Activated naive CD4-positive, alpha-beta T cell treated with anti-CD3 and anti-CD28 coated beads, Interleukin-2, amount 50 U/mL, for 16 hours (primary cell): ENCODE results near the gene CLTC.
"Not testable (repeated sequence)": the region's sequence is repeated elsewhere in the genome, so short reads cannot be mapped to it uniquely, and the experiment has no call there.

Experiments
- DNase-seq: peaks from one replicate; pipeline ENCODE4 v3.0.0-alpha.2; 2020

CLTC gene

DNA sequence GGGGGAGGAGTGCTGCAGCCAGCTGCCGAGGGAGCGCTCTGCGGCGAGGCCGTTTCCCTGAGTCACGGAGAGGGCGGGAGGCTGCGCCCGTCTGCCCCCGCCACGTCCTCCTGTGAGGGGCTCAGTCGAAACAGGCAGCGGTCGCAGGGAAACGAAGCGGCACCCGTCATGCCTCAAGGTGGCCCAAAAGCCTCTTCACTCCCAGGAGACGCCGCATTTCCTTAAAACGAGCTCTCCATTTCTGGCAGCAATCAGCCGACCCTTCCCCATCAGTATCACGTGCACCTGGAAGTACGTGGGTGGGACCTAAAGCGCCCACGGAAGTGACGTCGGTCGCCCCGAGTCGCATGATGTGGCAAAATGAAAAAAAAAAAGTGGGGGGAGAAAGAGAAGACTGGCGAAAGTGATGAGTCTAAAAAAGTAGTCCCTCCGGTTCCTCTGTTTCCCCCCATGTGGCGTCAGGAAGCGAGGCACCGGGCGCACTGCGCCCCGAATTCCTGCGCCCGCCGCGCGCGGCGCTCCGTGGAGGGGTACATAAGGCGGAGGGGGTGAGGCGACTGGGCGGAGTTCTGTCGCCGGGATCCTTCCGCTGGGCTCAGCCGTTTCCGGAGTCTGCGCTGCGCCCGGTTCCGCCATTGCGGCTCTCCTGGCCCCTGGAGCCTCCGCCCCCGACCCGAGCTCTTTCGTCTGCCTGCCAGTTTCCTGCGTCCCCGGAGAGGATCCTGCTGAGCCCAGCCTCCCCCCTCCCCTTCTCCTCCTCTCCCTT, at the start of gene CLTC:
Gene CLTC (plus strand): TSS at position 598 of the 766 bp plus-strand sequence. CDS start 237 bp downstream, outside the sequence.
- peak; percentile 94 for DNase-seq

DNA sequence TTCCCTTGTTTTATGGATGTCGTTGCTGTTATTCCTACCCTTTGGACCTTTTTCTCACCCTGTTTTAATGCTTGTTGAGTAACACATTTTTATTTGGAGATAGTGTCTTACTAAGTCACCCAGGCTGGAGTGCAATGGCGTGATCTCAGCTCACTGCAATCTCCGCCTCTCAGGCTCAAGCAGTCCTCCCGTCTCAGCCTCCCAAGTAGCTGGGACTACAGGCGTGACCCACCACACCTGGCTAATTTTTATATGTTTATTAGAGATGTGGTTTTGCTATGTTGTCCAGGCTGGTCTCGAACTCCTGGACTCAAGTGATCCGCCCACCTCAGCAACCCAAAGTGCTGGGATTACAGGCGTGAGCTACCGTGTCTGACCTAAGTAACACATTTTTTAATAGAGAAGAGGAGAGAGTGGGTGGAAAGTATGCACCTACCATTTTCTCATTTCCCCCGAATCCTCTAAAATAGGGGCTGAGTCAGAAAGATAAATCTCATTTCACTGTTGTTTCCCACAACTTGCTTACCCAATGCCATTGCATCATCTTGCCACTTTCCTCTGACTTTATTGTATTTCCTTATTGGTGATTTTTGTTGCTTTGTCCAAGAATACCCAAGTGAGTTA, 47.3 kb upstream of the CLTC start:
- DNase-seq, result no peak

DNA sequence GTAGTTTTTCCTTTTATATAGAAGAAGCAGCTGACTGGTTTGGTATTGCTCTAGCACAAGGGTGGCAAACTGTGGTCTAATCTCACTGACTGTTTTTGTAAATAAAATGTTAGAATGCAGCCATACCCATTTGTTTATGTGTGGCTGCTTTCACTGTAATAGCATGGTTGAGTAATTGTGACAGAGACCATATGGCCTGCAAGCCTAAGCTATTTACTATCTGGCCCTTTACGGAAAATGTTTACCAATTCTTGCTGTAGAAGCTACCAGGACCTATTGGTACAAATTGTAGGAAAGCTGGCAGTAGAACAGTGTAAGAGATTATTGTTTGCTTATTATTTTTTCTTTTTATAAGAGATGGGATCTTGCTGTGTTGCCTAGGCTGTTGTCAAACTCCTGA, 35.5 kb upstream of the CLTC start:
- DNase-seq, result not testable (repeated sequence)

DNA sequence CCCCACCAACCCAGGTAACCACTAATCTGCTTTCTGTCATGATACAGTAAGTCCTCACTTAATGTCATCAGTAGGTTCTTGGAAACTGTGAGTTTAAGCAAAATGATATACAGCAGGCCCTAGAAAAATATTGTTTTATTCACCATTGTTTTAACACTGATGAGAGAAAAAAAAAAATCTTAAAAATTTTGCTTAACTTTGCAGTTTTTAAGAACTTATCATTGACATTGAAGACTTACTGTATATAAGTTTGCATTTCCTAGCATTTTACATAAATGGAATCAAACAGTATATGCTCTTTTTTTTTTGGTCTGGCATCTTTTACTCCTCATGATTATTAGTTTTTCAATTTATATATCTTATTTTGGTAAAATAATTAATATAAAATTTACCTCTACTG, 19.5 kb upstream of the CLTC start:
- no peak for DNase-seq

DNA sequence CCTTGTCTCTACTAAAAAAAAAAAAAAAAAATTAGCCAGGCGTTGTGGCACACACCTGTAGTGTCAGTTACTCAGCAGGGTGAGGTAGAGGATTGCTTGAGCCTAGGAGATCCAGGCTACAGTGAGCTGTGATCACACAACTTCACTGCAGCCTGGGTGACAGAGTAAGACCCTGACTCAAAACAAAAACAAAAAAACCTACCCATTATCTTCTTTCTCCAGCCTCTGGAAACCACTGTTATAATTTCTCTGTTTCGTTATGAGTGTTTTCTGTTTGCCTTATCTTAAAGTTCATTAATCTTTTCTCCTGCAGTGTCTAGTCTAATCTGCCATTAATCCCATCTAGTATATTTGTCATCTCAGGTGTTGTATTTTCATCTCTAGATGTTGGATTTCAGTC, 18.6 kb upstream of the CLTC start:
- no peak for DNase-seq

DNA sequence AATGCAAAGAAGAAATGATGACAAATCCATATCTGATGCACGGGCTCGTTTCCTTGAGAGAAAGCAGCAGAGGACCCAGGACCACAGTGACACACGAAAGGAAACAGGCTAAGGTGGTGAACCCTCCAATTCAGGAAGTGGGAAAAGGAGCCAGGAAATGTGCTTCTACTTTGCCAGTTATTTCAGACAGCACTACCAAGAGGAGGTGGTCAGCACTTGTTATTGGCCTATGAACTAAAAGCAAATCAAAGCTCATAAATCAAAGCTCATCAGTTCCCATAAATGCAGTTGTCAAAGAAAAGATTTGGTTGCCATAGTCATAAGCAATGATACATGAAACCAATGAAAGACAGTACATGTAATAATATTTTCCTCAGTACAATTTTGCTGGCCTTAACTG, 12.6 kb upstream of the CLTC start:
- no peak for DNase-seq

DNA sequence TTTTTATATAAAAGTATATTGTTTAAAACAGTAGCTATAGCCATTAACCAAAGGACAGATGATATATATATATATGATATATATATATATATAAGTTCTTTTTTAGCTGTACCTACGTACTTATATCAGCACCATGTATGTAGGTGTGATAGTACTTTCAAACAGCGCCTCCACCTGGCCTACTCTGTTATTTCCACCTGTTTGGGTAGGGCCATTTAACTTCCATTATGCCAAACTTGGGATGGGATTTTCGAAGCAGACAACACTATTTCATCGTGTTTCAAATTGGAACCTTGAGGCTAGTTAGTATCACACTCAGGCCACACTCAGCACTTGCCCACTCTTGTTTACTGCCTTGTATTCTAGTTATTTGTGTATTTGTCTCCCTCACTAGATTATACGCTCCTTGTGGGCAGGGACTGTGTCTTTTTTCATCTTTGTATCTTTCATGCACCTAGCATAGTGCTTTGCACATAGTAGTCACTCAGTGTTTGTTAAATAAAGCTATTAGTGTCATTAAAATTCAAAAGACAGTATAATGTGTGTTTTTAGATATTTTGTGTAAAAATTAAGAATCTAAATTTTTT, 11.8 kb upstream of the CLTC start:
- peak; percentile 31 for DNase-seq

DNA sequence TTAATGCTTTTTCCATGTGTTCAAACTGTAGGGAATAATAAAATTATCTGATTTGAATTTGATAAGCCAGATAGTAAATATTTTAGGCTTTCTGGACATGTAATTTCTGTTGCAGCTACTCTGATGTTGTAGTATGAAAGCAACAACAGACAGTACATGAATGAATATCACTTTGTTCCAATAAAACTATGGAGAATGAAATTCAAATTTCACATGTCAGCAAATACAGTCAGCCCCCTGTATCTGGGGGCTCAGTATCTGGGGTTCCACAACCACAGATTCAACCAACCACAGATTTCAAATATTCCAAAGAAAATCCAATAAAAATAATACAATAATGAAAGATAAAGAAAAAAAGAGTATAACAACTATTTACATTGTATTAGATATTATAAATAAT, 8.2 kb upstream of the CLTC start:
- DNase-seq, result no peak

DNA sequence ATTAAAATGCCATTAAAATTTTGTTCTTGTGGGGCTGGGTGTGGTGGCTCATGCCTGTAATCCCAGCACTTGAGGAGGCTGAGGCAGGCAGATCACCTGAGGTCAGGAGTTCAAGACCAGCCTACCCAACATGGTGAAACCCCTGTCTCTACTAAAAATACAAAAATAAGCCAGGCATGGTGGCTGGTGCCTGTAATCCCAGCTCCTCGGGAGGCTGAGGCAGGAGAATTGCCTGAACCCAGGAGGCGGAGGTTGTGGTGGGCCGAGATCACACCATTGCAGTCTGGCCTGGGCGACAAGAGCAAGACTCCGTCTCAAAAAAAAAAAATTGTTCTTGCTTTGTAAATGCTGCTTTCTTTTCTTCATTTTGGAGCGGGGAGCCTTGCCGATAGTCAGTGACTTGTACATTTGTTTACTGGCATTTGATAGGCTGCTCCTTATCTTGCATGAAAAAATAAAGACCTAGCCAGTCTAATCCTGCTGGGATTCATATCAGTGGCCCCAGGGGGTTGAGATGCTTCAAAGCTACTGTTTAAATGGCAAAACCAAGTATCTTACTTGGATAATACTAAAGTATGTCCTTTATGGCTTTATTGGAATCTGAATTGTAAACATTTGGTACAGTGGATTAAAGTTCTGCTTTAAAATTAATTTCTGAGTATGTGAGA, 3.3 kb upstream of the CLTC start:
- no peak for DNase-seq

DNA sequence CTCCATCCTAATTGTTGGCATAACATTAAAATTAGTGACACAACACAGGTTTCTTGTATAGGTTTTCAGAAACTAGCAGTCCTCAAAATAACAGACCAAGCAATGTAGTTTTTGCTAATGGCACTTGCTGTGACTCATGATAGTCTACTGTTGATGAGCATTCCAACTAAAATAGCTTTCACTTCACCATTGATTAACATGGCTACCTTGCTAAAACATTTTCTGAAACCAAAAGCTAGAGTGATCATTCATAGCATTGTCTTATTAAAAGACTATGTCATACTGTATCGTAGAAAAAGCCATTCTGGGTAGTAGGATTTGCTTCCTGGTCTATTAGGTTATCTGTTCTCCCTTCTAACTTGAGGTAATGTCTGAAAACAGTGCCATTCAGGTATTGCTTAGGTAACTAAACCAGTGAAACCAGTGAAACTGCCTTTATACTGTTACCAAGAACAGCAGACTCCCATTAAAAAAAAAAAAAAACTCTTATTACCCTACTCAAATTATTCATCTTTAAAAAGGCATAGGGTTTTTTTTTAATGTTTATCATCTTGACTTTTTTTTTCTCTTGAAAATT, 2.5 kb upstream of the CLTC start:
- no peak for DNase-seq

DNA sequence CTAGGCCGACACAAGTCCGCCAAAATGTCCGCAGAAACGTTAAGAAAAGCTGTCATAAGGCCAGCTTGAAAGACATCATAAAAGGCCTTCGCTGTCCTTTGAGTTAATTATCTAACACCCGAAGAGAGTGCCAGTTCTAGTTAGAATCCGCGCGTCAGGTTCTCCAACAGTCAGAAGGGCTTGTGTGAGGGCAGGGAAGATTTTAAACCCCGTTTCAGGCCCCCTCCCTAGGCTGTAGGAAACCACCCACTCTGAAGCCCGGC, 729 bp upstream of the CLTC start:
- no peak for DNase-seq

DNA sequence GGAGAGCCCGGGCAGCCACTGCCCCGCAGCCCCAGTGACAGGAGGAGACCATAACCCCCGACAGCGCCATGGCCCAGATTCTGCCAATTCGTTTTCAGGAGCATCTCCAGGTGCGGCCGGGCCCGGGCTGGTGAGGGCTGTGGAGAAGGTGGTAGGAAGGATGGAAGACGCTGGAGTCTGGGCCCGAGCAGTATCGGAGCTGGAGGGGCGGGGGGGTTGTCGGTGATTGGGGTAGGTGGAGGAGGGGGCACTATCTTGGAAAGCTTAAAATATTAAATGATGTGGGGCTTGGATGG, 317 bp downstream of the CLTC start:
- DNase-seq, result no peak

DNA sequence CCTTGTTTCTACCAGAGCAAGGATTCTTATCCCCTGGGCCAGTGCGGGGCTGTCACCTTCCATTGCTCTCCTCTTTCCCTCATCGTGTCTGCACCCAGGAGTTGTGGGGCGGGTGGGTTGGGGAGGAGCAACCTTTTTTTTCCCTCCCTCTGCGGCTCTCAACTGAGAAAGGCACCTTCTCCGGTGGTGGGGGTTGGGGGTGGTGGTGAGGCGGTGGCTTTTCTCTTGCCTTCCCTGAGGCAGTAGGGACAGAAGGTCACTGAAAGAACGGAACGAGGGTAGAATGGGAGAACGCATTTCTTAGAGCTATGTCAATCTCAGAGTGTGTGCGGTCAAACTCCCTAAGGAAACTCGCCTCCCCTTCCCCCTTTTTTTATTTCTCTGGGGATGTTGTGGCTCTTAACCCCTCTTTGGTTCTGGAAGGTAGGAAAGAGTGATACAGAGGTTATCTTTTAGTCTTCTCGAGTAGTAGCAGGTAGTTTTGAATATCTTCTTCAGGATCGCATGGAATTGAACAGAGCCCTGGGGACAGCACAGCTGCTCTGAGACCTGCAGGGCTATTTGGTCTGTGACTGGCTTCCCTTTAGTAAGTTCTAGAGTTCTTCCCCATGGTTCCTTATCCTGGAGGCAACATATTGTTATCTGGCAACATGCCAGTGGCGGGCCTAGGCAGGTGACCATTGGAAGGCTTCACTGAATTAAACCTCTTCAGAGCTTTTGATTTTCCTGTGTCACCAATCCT, 994 bp downstream of the CLTC start:
- DNase-seq, result peak; percentile 38

DNA sequence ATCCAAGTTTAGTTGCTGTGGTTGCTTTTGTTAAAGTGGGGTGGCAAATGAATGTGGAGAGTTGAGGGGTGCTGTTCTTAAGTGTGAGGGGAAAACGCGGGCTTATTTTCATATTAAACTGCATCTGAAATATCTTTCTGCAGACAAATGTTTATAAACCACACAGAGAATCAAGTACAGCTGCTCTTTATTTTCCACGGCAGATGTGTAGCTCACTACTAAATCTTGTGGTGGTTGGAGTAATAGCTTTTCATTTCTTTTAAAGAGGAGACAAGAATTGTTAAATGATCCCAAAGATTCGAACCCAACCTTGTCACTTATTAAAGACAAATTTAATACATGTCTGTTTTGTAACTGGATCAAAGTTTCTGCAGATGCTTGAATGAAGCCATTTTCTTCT, 2.1 kb downstream of the CLTC start:
- no peak for DNase-seq

DNA sequence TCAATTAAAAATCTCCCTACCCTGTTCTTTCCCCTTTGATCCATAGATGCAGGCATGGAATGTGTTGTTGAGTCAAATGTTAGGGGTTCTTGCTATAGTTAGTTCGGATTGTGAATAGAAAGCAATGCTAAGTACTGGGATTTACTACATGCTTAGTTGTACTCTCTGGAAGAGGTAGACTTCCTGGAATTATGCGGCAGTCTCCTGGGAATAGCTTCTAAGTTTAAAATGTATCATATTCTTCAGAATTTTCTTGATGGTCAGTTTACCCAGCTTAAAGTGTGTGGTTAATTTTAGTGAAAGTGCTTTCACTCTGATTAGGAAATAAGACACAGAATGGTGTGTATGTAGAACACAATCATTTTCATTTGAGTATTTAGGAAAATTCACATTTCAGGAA, 3.5 kb downstream of the CLTC start:
- DNase-seq, result no peak

DNA sequence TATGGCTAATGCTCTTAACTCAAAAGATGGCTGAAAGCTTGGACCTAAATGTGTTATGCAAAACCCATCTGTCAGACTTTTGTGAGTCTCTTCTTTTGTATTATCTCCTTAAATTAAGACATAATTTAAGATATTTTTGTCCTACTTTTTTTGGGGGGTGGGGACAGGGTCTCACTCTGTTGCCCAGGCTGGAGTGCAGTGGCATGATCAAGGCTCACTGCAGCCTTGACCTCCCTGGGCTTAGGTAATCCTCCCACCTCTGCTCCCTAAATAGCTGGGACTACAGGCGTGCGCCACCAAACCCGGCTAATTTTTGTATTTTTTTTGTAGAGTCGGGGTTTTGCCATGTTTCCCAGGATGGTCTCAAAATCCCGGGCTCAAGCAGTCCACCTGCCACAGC, 7.1 kb downstream of the CLTC start:
- no peak for DNase-seq

DNA sequence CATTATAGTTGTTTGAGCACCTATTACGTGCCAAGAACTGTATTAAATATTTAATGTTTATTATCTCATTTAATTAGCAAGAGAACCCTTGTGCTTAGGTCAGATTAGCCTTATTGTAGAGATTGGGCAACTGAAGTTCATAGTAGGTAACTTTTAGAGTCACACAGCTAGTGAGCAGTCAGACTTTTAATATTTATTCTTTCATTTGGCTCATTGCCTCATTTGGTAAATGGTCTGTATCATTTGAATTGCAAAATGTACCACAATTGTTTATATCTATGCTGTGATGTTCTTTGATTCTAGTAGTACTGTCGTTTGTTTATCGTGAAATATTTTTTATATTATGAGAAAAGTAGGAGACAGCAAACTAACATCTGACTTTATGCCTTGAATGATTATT, 7.6 kb downstream of the CLTC start:
- DNase-seq, result no peak

DNA sequence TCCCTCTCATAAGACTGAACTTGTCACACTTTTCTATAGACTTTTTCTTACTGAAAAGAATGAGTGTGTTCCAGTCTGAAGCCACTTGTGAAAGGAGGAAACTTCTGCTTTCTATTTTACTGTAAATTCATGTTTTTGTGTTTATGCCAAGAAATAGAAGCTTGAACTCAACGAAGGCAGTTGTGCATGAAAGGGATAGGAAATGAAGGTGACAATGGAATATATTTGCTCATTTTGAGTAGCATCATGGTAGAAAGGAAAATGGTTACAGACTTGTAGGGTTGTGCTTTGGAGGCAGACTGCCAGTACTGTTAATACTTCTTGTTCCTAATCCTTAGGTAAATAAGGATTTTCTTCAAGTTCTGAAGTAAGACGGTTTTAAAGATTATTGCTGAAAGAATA, 8.1 kb downstream of the CLTC start:
- DNase-seq, result no peak

DNA sequence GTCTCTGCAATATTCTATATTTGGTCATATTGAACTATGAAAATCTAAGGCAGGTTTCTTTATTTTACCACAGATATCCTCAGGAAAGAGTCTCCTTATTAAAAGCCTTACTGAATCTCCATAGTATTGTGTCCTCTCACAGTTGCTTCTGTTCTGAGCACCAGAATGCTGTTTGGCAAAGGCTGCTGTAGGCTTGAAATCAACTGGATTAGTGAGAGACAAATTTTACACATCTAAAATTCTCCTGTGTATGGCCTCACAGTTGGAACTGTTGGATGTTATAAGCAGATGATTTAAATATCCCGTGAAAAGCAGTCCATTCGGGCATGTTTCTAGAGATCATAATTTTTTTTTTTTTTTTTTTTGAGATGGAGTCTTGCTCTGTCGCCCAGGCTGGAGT, 9.5 kb downstream of the CLTC start:
- DNase-seq, result no peak

DNA sequence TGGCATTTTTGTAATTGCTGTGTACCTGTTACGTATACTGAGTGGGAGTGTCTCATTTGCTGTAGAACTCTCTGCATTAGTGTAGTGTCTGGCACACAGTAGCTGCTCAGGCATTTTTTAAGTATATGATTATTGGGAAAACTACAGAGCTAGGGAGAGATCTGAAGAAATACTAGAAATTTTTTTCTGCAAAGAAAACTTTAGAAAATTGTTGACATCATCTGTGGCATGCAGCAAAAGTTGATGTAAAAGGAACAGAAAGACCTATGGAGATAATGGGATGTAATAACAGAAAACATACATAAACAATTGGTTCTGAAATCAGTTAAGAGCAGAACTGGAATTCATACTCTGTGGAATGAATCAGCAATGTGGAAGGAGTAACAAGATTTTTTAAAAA, 11.6 kb downstream of the CLTC start:
- no peak for DNase-seq

DNA sequence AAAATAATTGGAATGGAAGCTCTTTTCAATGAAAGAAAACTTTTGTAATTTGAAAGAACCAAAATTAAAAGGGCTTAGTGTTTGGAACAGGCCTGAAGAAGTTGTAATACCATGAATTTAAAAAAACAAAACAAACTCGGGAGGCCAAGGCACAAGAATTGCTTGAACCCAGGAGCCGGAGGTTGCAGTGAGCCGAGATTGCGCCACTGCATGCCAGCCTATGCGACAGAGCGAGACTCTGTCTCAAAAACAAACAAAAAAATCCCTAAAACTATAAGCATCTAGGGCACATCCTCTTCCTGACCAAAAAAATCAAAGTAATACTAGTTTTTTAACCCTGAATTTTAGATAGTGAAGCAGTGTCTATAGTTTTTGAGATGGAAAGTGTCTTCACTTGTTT, 12.7 kb downstream of the CLTC start:
- DNase-seq, result no peak

DNA sequence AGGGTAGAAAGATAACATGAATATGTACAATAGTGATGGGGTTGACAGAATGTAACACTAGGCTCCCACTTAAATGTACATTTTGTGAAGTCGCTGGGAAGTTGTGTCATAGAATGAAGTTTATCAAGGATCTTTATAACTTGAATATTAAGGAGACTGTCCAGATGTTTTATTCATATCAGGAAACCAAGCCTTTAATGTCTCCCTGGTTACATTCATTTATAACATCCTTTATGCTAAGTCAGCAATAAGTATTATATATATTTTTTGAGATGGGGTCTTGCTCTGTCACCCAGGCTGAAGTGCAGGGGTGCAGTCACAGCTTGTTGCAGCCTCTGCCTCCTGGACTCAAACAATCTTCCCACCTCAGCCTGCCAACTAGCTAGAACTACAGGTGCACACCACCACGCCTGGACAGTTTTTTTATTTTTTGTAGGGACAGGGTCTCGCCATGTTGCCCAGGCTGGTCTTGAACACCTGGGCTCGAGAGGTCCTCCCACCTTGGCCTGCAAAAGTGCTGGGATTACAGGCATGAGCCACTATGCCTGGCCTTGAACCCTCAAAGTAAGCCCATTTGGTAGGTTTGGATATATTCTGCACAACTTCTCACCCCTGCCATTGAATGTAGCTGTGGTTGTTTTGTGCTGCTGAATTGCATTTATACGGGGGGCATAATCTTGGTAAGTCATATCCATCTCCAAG, 14.1 kb downstream of the CLTC start:
- no peak for DNase-seq
